OCI-LY1 (cell line): ENCODE results near the gene SOX30.
"Not testable (repeated sequence)": the region's sequence is repeated elsewhere in the genome, so short reads cannot be mapped to it uniquely, and the experiment has no call there.

Experiments
- H2AFZ ChIP-seq: fragments of 200-600 bp; sonication (generic), shearing (Covaris generic); 2 replicates; pipeline ENCODE4 v1.6.0; 2014; ENCODE audit warnings: antibody characterized with exemption, mild to moderate bottlenecking, low read length
- H3F3A ChIP-seq: fragments of 200-600 bp; sonication (generic), shearing (Covaris generic); 2 replicates; pipeline ENCODE4 v1.6.0; 2014; ENCODE audit warnings: mild to moderate bottlenecking, antibody characterized with exemption, low read length, moderate library complexity; ENCODE audit not compliant: insufficient read depth
- H3K27ac ChIP-seq: fragments of 200-600 bp; sonication (generic); 2 replicates; pipeline ENCODE4 v1.5.1; 2014; ENCODE audit warnings: low read length, mixed run types, mild to moderate bottlenecking, low read depth; ENCODE audit not compliant: poor library complexity, severe bottlenecking
- H3K27me3 ChIP-seq: fragments of 200-600 bp; sonication (generic); 2 replicates; pipeline ENCODE4 v1.6.0; 2014; ENCODE audit warnings: antibody characterized with exemption, mild to moderate bottlenecking, low read length, moderate library complexity; ENCODE audit not compliant: insufficient read depth
- H3K36me3 ChIP-seq: fragments of 200-600 bp; sonication (generic); 2 replicates; pipeline ENCODE4 v1.6.1; 2014; ENCODE audit warnings: mild to moderate bottlenecking, antibody characterized with exemption, low read length, moderate library complexity, mixed read lengths; ENCODE audit not compliant: insufficient read depth
- H3K4me1 ChIP-seq: fragments of 200-600 bp; sonication (generic); 2 replicates; pipeline ENCODE4 v1.5.1; 2014; ENCODE audit warnings: mild to moderate bottlenecking, low read length, moderate library complexity; ENCODE audit not compliant: insufficient read depth, severe bottlenecking
- H3K4me2 ChIP-seq: fragments of 200-600 bp; sonication (generic), shearing (Covaris generic); 2 replicates; pipeline ENCODE4 v1.6.1; 2014; ENCODE audit warnings: low read length
- H3K4me3 ChIP-seq: fragments of 200-600 bp; sonication (generic); 2 replicates; pipeline ENCODE4 v1.5.1; 2014; ENCODE audit warnings: low read length, low read depth, mild to moderate bottlenecking, mixed read lengths; ENCODE audit not compliant: poor library complexity, severe bottlenecking
- H3K79me2 ChIP-seq: fragments of 200-600 bp; shearing (Covaris generic); 2 replicates; pipeline ENCODE4 v1.6.1; 2016; ENCODE audit warnings: mixed run types, low read length, mixed read lengths; ENCODE audit not compliant: insufficient read depth
- H3K9ac ChIP-seq: fragments of 200-600 bp; sonication (generic), shearing (Covaris generic); 2 replicates; pipeline ENCODE4 v1.6.1; 2014; ENCODE audit warnings: mild to moderate bottlenecking, low read length, mixed read lengths
- H3K9me2 ChIP-seq: fragments of 200-600 bp; sonication (generic), shearing (Covaris generic); 2 replicates; pipeline ENCODE4 v1.6.1; 2014; ENCODE audit warnings: low read depth, mild to moderate bottlenecking, low read length, mixed read lengths
- H3K9me3 ChIP-seq: fragments of 200-600 bp; shearing (Covaris generic); 2 replicates; pipeline ENCODE4 v1.6.1; 2014; ENCODE audit warnings: low read length, mixed read lengths
- H4K20me1 ChIP-seq: fragments of 200-600 bp; sonication (generic), shearing (Covaris generic); 2 replicates; pipeline ENCODE4 v1.6.0; 2016; ENCODE audit warnings: mild to moderate bottlenecking, low read length; ENCODE audit not compliant: insufficient read depth
- EZH2 ChIP-seq: fragments of 200-600 bp; sonication (generic), shearing (Covaris generic); IDR thresholded peaks from 2 replicates; pipeline ENCODE4 v1.8.0; 2017; ENCODE audit warnings: borderline replicate concordance, mixed run types, mild to moderate bottlenecking, antibody characterized with exemption, low read length, moderate library complexity, mixed read lengths
- TF ChIP-seq, protein P1 (sequence below): fragments of 200-600 bp; sonication (generic), shearing (Covaris generic); IDR thresholded peaks from 2 replicates; pipeline ENCODE4 v1.5.1; 2017; ENCODE audit warnings: mild to moderate bottlenecking, antibody characterized with exemption, low read length, moderate library complexity, mixed read lengths

SOX30 gene

DNA sequence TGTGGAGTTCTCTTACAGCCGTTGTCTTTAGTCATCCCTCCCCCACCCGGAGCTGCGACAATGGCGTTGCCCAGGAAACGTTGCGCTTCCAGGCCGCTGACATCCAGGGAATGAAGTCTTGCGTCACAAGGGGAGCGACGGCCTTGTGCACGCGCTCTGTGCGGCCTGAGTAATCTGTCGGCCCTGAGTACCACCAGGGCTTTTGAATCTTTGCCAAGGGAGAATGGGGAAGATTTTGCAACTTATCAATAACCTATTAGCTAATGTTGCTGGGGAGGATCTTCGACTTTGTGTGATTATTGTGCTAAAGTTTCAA is at the start of gene SOX30:
Gene SOX30 (minus strand): TSS at position 62 of the 316 bp plus-strand sequence. CDS start 360 bp downstream, outside the sequence.
- Histone ChIP-seq H3K27ac (no peak within 1 kb of the TSS), H3F3A (no peaks in the 10 kb centered on the region), H3K9me3 (peaks cover 21% of the 10 kb centered on the region), H3K4me1 (peaks cover 7% of the 10 kb centered on the region), H3K9ac (no peak within 1 kb of the TSS; the same call in 1 of the 2 replicates), H3K27me3 (no peaks in the 10 kb centered on the region; the same call in 1 of the 2 replicates), H3K4me2 (peak within 1 kb of the TSS; percentile 64), H3K36me3 (peaks cover 6% of the 10 kb centered on the region; the same call in 1 of the 2 replicates), H4K20me1 (no peaks in the 10 kb centered on the region), H3K9me2 (no peaks in the 10 kb centered on the region), H3K4me3 (peak within 1 kb of the TSS; percentile 55), H2AFZ (no peak within 1 kb of the TSS), H3K79me2 (no peaks in the 10 kb centered on the region)
- TF ChIP-seq, protein P1, sequence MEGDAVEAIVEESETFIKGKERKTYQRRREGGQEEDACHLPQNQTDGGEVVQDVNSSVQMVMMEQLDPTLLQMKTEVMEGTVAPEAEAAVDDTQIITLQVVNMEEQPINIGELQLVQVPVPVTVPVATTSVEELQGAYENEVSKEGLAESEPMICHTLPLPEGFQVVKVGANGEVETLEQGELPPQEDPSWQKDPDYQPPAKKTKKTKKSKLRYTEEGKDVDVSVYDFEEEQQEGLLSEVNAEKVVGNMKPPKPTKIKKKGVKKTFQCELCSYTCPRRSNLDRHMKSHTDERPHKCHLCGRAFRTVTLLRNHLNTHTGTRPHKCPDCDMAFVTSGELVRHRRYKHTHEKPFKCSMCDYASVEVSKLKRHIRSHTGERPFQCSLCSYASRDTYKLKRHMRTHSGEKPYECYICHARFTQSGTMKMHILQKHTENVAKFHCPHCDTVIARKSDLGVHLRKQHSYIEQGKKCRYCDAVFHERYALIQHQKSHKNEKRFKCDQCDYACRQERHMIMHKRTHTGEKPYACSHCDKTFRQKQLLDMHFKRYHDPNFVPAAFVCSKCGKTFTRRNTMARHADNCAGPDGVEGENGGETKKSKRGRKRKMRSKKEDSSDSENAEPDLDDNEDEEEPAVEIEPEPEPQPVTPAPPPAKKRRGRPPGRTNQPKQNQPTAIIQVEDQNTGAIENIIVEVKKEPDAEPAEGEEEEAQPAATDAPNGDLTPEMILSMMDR, result no peak
- TF ChIP-seq EZH2, result no peak

DNA sequence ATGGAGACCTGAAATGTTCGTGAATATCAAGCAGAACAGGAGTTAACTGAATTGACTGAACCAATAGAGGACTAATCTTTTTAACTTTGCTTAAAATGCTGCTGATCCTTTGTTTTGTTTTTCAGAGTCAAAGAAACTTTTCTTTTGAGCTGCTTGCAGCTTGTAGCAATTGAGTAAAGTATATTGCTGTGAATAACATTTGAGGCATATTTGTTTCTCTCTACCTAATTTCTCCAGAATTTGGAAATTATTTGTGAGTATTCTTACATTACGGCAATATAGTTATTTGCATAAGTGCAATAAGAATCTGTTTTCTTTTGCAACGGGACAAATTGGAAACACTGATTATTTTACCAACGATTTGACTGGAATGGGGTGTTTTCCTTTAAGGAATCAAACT is 46.4 kb upstream of the SOX30 start:
- not testable (repeated sequence) for H4K20me1 ChIP-seq, H3K9ac ChIP-seq, H2AFZ ChIP-seq, H3K4me1 ChIP-seq, H3F3A ChIP-seq, H3K4me3 ChIP-seq, H3K4me2 ChIP-seq, H3K27ac ChIP-seq, H3K79me2 ChIP-seq, H3K36me3 ChIP-seq, H3K9me2 ChIP-seq, H3K27me3 ChIP-seq
- peaks cover 11% of the 10 kb centered on the region for H3K9me3 ChIP-seq

DNA sequence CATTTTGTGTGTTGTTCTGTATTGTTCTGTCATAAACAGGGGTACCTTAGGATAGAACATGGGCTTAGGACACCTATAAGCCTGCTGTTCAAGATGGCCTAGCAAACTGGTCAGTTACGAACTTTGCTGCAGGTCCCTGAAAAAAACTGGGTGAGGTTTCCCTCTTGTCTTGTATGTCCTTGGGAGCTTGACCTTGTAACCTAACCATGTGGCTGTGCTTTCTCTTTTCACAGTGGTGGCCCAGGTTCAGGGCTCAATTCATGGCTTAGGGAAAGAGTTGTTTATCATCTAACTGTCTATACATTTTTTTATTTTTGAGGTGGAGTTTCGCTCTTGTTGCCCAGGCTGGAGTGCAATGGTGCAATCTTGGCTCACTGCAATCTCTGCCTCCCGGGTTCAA is 43.9 kb upstream of the SOX30 start:
- not testable (repeated sequence) for H3K27me3 ChIP-seq, H3K36me3 ChIP-seq, H3K27ac ChIP-seq, H3K4me1 ChIP-seq, H4K20me1 ChIP-seq, H3K9me2 ChIP-seq, H3F3A ChIP-seq, H3K4me2 ChIP-seq, H3K4me3 ChIP-seq, H3K79me2 ChIP-seq, H3K9ac ChIP-seq, H2AFZ ChIP-seq
- peaks cover 11% of the 10 kb centered on the region for H3K9me3 ChIP-seq

DNA sequence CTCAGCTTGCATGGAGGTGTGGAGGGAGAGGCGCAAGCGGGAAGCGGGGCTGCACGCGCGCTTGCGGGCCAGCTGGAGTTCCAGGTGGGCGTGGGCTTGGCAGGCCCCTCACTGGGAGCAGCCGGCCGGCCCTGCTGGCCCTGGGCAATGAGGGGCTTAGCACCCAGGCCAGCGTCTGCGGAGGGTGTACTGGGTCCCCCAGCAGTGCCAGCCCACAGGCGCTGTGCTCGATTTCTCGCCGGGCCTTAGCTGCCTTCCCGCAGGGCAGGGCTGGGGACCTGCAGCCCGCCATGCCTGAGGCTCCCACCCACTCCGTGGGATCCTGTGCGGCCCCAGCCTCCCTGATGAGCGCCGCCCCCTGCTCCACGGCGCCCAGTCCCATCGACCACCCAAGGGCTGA is 41.6 kb upstream of the SOX30 start:
- not testable (repeated sequence) for H3K4me3 ChIP-seq, H4K20me1 ChIP-seq, H3F3A ChIP-seq, H3K9me3 ChIP-seq, H2AFZ ChIP-seq, H3K79me2 ChIP-seq, H3K9ac ChIP-seq, H3K4me1 ChIP-seq, H3K36me3 ChIP-seq, H3K27ac ChIP-seq, H3K4me2 ChIP-seq, H3K27me3 ChIP-seq, H3K9me2 ChIP-seq
